Upper lobe of left lung (tissue), 4 donors: ENCODE measurements around the gene ST3GAL3.

ENCODE experiments used
- CTCF ChIP-seq, 6 experiments: fragments of 450-650 bp in 4 of 6; fragments of 200-600 bp in 2 of 6; sonication (generic) in 2 of 6; IDR thresholded peaks; one replicate each; pipeline ENCODE4 v1.5.1; 2016 to 2019; ENCODE audit warnings: antibody characterized with exemption in 6 of 6
- POLR2A ChIP-seq, 4 donors: fragments of 450-650 bp; IDR thresholded peaks; one replicate each; pipeline ENCODE4 v1.5.1; 2016 to 2017; ENCODE audit warnings: antibody characterized with exemption in 4 of 4, mild to moderate bottlenecking in 2 of 4
- POLR2AphosphoS5 ChIP-seq, 2 donors: sonication (generic); formaldehyde crosslinking; IDR thresholded peaks; one replicate each; pipeline ENCODE4 v1.5.1; 2017; ENCODE audit warnings: antibody characterized with exemption in 2 of 2

GRCh38 chr1:43707190-43708001 lies at the start of gene ST3GAL3:
- TF ChIP-seq CTCF (IDR thresholded peaks at IDR 0.05) = no peak
- TF ChIP-seq POLR2A (IDR thresholded peaks at IDR 0.05) = peak in 3 of 4 donors; percentile 56 to 66 (median 60)
- TF ChIP-seq POLR2AphosphoS5 (IDR thresholded peaks at IDR 0.05) = peak; percentile 27 to 37
